Nephron (organoid): ENCODE results near the gene GBF1.

Experiments
- H3K27ac Mint-ChIP-seq, 3 experiments: 2 replicates each; pipeline ENCODE4 v1.8.0; 2020; ENCODE audit warnings: mixed read lengths in 3 of 3, mild to moderate bottlenecking in 2 of 3, moderate library complexity in 1 of 3
- H3K27me3 Mint-ChIP-seq: 2 replicates; pipeline ENCODE4 v1.8.0; 2021; ENCODE audit warnings: low read depth, mild to moderate bottlenecking, moderate library complexity, mixed read lengths
- H3K36me3 Mint-ChIP-seq: 2 replicates; pipeline ENCODE4 v1.8.0; 2020; ENCODE audit warnings: low read depth, mixed read lengths
- H3K4me1 Mint-ChIP-seq: 2 replicates; pipeline ENCODE4 v1.8.0; 2020; ENCODE audit warnings: mixed read lengths
- H3K4me3 Mint-ChIP-seq, 3 experiments: 2 replicates each; pipeline ENCODE4 v1.8.0; 2020; ENCODE audit warnings: mild to moderate bottlenecking in 3 of 3, mixed read lengths in 3 of 3, moderate library complexity in 2 of 3
- H3K9me3 Mint-ChIP-seq: 2 replicates; pipeline ENCODE4 v1.8.0; 2020; ENCODE audit warnings: mixed read lengths
- TF ChIP-seq, protein P1 (sequence below), 3 experiments: fragments of 200-600 bp; sonication (generic); IDR thresholded peaks; one replicate each; pipeline ENCODE4 v1.5.0; 2021; ENCODE audit warnings: antibody characterized with exemption in 3 of 3; ENCODE audit not compliant: unreplicated experiment in 3 of 3

Gene GBF1

DNA sequence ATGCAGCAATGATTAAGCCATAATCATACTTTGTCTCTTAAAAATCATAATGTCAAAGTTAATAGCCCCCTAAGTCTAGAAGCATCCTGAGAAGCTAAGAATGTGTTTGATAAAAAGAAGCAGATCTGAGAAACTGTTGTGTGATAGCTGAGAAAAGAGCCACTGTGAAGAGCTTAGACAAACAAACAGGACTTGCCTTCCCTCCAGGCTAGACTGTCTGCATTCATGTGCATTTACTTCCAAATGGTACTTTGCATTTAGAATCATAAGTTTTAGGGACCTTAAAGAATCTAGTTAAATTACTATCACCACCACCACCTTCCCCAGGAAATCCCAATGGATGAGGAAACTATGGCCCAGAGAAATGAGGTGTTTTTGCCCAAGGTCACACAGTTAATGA, 87.4 kb downstream of the GBF1 start:
- no peaks in the 10 kb centered on the region for H3K27me3 Mint-ChIP-seq
- H3K27ac Mint-ChIP-seq, result peak overlapping the region in 2 of 3 experiments; percentile 14 to 15
- no peak overlapping the region for H3K4me3 Mint-ChIP-seq
- TF ChIP-seq, protein P1, sequence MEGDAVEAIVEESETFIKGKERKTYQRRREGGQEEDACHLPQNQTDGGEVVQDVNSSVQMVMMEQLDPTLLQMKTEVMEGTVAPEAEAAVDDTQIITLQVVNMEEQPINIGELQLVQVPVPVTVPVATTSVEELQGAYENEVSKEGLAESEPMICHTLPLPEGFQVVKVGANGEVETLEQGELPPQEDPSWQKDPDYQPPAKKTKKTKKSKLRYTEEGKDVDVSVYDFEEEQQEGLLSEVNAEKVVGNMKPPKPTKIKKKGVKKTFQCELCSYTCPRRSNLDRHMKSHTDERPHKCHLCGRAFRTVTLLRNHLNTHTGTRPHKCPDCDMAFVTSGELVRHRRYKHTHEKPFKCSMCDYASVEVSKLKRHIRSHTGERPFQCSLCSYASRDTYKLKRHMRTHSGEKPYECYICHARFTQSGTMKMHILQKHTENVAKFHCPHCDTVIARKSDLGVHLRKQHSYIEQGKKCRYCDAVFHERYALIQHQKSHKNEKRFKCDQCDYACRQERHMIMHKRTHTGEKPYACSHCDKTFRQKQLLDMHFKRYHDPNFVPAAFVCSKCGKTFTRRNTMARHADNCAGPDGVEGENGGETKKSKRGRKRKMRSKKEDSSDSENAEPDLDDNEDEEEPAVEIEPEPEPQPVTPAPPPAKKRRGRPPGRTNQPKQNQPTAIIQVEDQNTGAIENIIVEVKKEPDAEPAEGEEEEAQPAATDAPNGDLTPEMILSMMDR (IDR thresholded peaks at IDR 0.05; ENCODE audit: unreplicated experiment in 3 of 3), result no peak
- peaks cover 29% of the 10 kb centered on the region for H3K36me3 Mint-ChIP-seq
- H3K4me1 Mint-ChIP-seq, result peaks cover 30% of the 10 kb centered on the region
- no peaks in the 10 kb centered on the region for H3K9me3 Mint-ChIP-seq

DNA sequence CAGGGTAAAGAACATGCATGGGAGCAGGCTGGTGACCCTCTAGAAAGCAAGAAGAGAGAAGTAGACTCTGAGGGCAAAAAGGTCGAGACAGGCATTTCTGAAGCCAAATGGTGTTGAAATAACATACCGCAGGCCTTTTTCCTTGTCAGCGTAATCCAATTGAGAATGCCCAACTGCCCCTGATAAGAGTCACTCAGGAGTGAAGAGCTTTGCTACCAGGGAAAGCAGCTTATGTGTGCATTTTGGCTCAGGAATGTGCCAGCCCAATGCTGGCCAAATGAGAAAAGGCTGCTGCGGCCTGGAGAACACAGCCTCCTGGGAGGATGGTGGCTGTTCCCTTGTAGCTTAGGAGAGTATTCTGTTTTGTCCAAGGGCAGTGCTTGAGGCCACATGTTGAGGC, 88.8 kb downstream of the GBF1 start:
- no peaks in the 10 kb centered on the region for H3K27me3 Mint-ChIP-seq
- peaks cover 32% of the 10 kb centered on the region for H3K36me3 Mint-ChIP-seq
- H3K9me3 Mint-ChIP-seq, result no peaks in the 10 kb centered on the region
- peaks cover 17% of the 10 kb centered on the region for H3K4me1 Mint-ChIP-seq
- TF ChIP-seq, protein P1 (IDR thresholded peaks at IDR 0.05; ENCODE audit: unreplicated experiment in 3 of 3), result no peak
- H3K4me3 Mint-ChIP-seq, result no peak overlapping the region
- H3K27ac Mint-ChIP-seq, result peak overlapping the region; percentile 30 to 91 (median 32)

DNA sequence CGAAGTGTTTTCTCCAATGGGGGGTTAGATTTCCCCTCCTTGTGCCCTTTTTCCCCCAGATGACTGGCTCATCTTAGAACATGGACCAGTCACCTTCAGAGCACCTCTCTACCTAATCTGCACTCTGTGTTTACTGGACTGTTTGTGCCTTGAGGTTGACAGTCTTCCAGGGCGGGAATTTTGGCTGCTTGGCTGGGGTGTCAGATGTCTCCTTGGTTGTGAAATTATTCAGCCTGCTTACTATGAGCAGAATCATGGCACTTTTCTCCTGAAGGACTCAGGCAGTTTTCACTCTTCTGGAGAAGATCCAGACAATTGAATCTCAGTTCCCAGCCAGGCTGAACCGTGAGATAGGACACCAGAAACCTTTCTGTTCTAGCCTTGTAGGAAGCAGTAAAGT, 89.9 kb downstream of the GBF1 start:
- no peaks in the 10 kb centered on the region for H3K9me3 Mint-ChIP-seq
- no peak overlapping the region for H3K4me3 Mint-ChIP-seq
- TF ChIP-seq, protein P1 (IDR thresholded peaks at IDR 0.05; ENCODE audit: unreplicated experiment in 3 of 3), result no peak
- peaks cover 15% of the 10 kb centered on the region for H3K4me1 Mint-ChIP-seq
- H3K27me3 Mint-ChIP-seq, result no peaks in the 10 kb centered on the region
- H3K36me3 Mint-ChIP-seq, result peaks cover 31% of the 10 kb centered on the region
- peak overlapping the region in 1 of 3 experiments; percentile 22 for H3K27ac Mint-ChIP-seq

DNA sequence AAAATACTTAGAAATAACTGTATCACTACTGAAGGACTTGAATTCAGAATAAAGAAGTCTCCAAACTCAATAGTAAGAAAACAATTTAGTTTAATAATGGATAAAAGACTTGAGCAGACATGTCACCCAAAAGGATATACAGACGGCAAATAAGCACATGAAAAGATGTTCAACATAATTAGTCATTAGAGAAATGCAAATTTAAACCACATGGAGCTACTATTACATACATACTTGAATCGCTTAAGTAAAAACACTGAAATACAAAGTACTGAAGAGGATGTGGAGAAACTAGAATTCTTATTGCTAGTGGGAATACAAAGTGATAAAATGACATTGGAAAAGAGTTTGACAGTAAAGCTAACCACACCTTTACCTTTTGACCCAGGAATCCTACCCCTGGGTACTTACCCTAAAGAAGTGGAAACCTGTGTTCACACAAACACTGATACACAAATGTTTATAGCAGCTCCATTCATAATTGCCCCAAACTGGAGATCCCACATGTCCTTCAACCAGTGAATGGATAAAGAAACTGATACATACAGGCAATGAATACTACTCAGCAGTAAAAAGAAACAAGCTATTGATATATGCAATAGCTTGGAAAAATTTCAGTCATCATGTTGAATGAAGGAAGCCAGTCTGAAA, 95.8 kb downstream of the GBF1 start:
- no peak overlapping the region for H3K4me3 Mint-ChIP-seq
- no peaks in the 10 kb centered on the region for H3K27me3 Mint-ChIP-seq
- peaks cover 19% of the 10 kb centered on the region for H3K36me3 Mint-ChIP-seq
- no peak overlapping the region for H3K27ac Mint-ChIP-seq
- no peaks in the 10 kb centered on the region for H3K9me3 Mint-ChIP-seq
- H3K4me1 Mint-ChIP-seq, result peaks cover 5% of the 10 kb centered on the region
- TF ChIP-seq, protein P1 (IDR thresholded peaks at IDR 0.05; ENCODE audit: unreplicated experiment in 3 of 3), result no peak

DNA sequence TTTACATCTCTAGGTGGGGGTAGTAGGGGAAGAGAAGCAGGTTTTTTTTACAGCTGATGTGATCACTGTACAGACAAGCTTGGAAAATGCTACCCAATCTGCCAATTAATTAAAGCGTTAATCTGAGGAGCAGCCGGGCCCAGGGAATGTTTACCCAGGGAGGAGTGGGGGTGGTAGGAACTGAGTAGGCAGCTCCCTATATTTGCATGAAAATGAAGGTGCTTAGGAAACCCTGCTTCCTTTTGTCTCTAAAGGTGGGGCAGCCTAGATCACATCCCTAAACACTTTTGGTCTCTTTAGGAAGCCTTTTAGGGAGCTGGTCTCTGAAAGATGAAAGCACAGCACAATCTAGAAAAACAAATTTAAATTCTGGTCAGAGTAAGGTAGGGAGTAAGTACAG, 97.1 kb downstream of the GBF1 start:
- Mint-ChIP-seq H3K27ac (no peak overlapping the region), H3K9me3 (no peaks in the 10 kb centered on the region), H3K36me3 (peaks cover 26% of the 10 kb centered on the region), H3K27me3 (no peaks in the 10 kb centered on the region), H3K4me1 (peaks cover 5% of the 10 kb centered on the region), H3K4me3 (no peak overlapping the region)
- TF ChIP-seq, protein P1 (IDR thresholded peaks at IDR 0.05; ENCODE audit: unreplicated experiment in 3 of 3), result no peak

DNA sequence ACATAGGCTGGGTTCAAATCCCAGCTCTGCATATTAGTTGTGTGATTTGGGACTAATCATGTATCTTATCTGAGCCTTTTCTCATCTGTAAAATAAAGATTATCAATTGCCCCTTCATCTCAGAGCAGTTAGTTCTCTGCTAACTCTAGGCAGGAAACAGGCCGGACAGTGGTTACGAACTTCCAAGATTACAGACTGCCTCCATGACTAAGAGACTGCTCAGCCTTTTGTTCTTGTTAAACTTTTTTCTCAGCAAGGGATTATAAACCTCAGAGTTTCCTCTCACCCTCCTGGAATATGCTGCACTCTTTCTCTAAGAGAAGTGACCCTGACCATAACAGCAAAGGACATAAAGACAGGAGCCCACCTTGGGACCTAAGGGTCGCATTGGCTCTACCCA, 97.6 kb downstream of the GBF1 start:
- no peak overlapping the region for H3K4me3 Mint-ChIP-seq
- H3K36me3 Mint-ChIP-seq, result peaks cover 27% of the 10 kb centered on the region
- H3K27me3 Mint-ChIP-seq, result no peaks in the 10 kb centered on the region

More for the DNA sequence above, 97.6 kb downstream of the GBF1 start:
- Mint-ChIP-seq H3K4me1 (peaks cover 5% of the 10 kb centered on the region), H3K9me3 (no peaks in the 10 kb centered on the region), H3K27ac (no peak overlapping the region)
- TF ChIP-seq, protein P1 (IDR thresholded peaks at IDR 0.05; ENCODE audit: unreplicated experiment in 3 of 3), result no peak
